HEK293T (cell line): ENCODE data around the gene DOCK1.

ENCODE experiments used
- ARNT ChIP-seq: fragments of 450-650 bp; IDR thresholded peaks from 2 replicates; pipeline ENCODE4 v1.6.1; 2017; ENCODE audit warnings: mild to moderate bottlenecking
- FOXA1 ChIP-seq: fragments of 450-650 bp; IDR thresholded peaks from 2 replicates; pipeline ENCODE4 v1.6.1; 2016; ENCODE audit warnings: mild to moderate bottlenecking
- FOXM1 ChIP-seq: fragments of 450-650 bp; IDR thresholded peaks from 2 replicates; pipeline ENCODE4 v1.6.1; 2017; ENCODE audit warnings: mild to moderate bottlenecking, borderline replicate concordance
- L3MBTL2 ChIP-seq: fragments of 450-650 bp; conservative IDR thresholded peaks from 2 replicates; pipeline ENCODE4 v1.6.1; 2016; ENCODE audit warnings: mild to moderate bottlenecking
- LEF1 ChIP-seq: fragments of 450-650 bp; IDR thresholded peaks from 2 replicates; pipeline ENCODE4 v1.6.1; 2017; ENCODE audit warnings: mild to moderate bottlenecking, borderline replicate concordance
- NFRKB ChIP-seq: fragments of 450-650 bp; IDR thresholded peaks from 2 replicates; pipeline ENCODE4 v1.6.1; 2016; ENCODE audit warnings: mild to moderate bottlenecking, moderate library complexity
- TARDBP ChIP-seq: fragments of 450-650 bp; IDR thresholded peaks from 2 replicates; pipeline ENCODE4 v1.6.1; 2016
- TF ChIP-seq, protein P1 (sequence below): fragments of 450-650 bp; IDR thresholded peaks from 2 replicates; pipeline ENCODE4 v1.6.1; 2016

- TF ChIP-seq NFRKB = no peak
- TF ChIP-seq FOXA1 = no peak
- no peak for TF ChIP-seq ARNT
- TF ChIP-seq L3MBTL2 = no peak
- TF ChIP-seq LEF1 = no peak
- no peak for TF ChIP-seq TARDBP
- TF ChIP-seq FOXM1 = no peak
- TF ChIP-seq, protein P1, sequence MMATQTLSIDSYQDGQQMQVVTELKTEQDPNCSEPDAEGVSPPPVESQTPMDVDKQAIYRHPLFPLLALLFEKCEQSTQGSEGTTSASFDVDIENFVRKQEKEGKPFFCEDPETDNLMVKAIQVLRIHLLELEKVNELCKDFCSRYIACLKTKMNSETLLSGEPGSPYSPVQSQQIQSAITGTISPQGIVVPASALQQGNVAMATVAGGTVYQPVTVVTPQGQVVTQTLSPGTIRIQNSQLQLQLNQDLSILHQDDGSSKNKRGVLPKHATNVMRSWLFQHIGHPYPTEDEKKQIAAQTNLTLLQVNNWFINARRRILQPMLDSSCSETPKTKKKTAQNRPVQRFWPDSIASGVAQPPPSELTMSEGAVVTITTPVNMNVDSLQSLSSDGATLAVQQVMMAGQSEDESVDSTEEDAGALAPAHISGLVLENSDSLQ = no peak
Observed at GRCh38 chr10:127243490-127244272, 338.5 kb downstream of the DOCK1 start.
